Adrenal gland (tissue), 12 donors: Measurements from ENCODE around the gene CERS1. TPM values are rescaled to one million over a fixed set of nuclear protein-coding genes. Genes with fewer than 3 reads are reported as not detected.

Experiments
- DNase-seq, 7 donors: peaks; one replicate each; pipeline ENCODE4 v3.0.0-alpha.2; 2019 to 2020
- H3K27ac ChIP-seq, 5 donors: fragments of 200-600 bp; sonication (generic) in 4 of 5; 1 replicate in 3 of 5; 2 replicates in 2 of 5; pipeline versions ENCODE4 v1.5.1 to v1.8.0; 2016 to 2020; ENCODE audit warnings: mild to moderate bottlenecking in 1 of 5
- H3K27me3 ChIP-seq: fragments of 200-600 bp; 2 replicates; pipeline ENCODE4 v1.8.0; 2021
- H3K36me3 ChIP-seq, 2 donors: fragments of 200-600 bp; replicated peaks in 1 of 2; 1 replicate in 1 of 2; 2 replicates in 1 of 2; pipeline versions ENCODE4 v1.5.1 to v1.8.0; 2018 to 2022
- H3K4me1 ChIP-seq, 2 donors: fragments of 200-600 bp; replicated peaks in 1 of 2; 1 replicate in 1 of 2; 2 replicates in 1 of 2; pipeline versions ENCODE4 v1.5.1 to v1.8.0; 2018 to 2021
- H3K4me3 ChIP-seq, 4 donors: fragments of 200-600 bp; sonication (generic) in 3 of 4; one replicate each; pipeline ENCODE4 v1.5.1; 2016 to 2018
- H3K9me3 ChIP-seq, 3 donors: fragments of 200-600 bp; sonication (generic) in 1 of 3; replicated peaks in 1 of 3; 1 replicate in 2 of 3; 2 replicates in 1 of 3; pipeline versions ENCODE4 v1.5.1 to v1.8.0; 2016 to 2021
- CTCF ChIP-seq, 6 experiments: fragments of 450-650 bp in 4 of 6; fragments of 200-600 bp in 2 of 6; sonication (generic) in 1 of 6; IDR thresholded peaks; 1 replicate in 5 of 6; 2 replicates in 1 of 6; pipeline versions ENCODE4 v1.5.1 to v1.8.0; 2016 to 2021; ENCODE audit warnings: antibody characterized with exemption in 6 of 6, mild to moderate bottlenecking in 2 of 6, moderate library complexity in 1 of 6
- POLR2A ChIP-seq, 2 donors: fragments of 450-650 bp; IDR thresholded peaks; one replicate each; pipeline ENCODE4 v1.6.1; 2017; ENCODE audit warnings: antibody characterized with exemption in 2 of 2, mild to moderate bottlenecking in 2 of 2, moderate library complexity in 1 of 2
- WGBS, 4 donors: extraction: QIAGEN DNeasy Blood & Tissue Kit in 2 of 4; methylation state at CpG; one replicate each; pipeline versions ENCODE4 v1.1.5 to v1.1.7; 2013 to 2017; 5-methylcytosine and 5-hydroxymethylcytosine counted together
- intact Hi-C, 2 donors: fragments of 100-400 bp; cut with DNase I; formaldehyde crosslinking; loops; one replicate each; pipeline versions ENCODE4 v1.14.1 to v1.15.0; 2022 to 2023
- polyA plus RNA-seq, 3 donors: library from polyadenylated mRNA; stranded (reverse); fragments of 200-250 nt in 2 of 3; fragments of 350-450 nt in 1 of 3; fragmentation: Illumina TruSeq in 1 of 3; extraction: RNeasy Lipid Tissue Mini Kit (QIAGEN cat#74804) in 1 of 3; gene quantifications; one replicate each; pipeline ENCODE4 v1.2.3, GENCODE V29; 2013 to 2014
- total RNA-seq, 9 donors: library from RNA; depleted of rRNA in 4 of 9; stranded (reverse); fragments of >200 nt in 4 of 9; fragments of 120-200 nt in 1 of 9; fragmentation: NEBNext Ultra II Directional in 1 of 9; extraction: Animal tissue kit (Norgen Biotek cat#: 25700) in 1 of 9; gene quantifications; one replicate each; pipeline versions ENCODE4 v1.1.0 to v1.2.4, GENCODE V29; 2013 to 2023
- donor health status: healthy with polysubstance abuse.
- donor health status: Bipolar disorder and iron deficiency.
- donor health status: DM: yes; HTN: yes; CAD: no.
- donor health status: DM: no; HTN: no; CAD: no.
- donor health status: DM: no; HTN: no; CAD: no.
- donor health status: DM: yes; HTN: yes; CAD: no.

CERS1 gene
- total and polyA plus RNA-seq, 12 donors, result 0.29 to 4.3 (median 1.8) TPM; not detected in 3

- TF ChIP-seq POLR2A (IDR thresholded peaks at IDR 0.05), result no peak
- TF ChIP-seq CTCF (IDR thresholded peaks at IDR 0.05), result no peak
- Histone ChIP-seq H3K4me1 (peaks cover 0 to 4% of the 10 kb centered on the region in 2 donors), H3K9me3 (no peaks in the 10 kb centered on the region), H3K36me3 (peaks cover 0 to 95% of the 10 kb centered on the region in 2 donors), H3K27ac (no peak overlapping the region), H3K27me3 (no peaks in the 10 kb centered on the region), H3K4me3 (no peak overlapping the region)
- WGBS, 4 donors, result 73 to 89% (median 78%) methylated on average over 7 to 16 of the region's 16 CpGs
- intact Hi-C loops, result no loop called here
- no peak for DNase-seq
These were observed 32.1 kb downstream of the CERS1 start for GRCh38 chr19:18863843-18864362.

GRCh38 chr19:18862976-18863842 lies 32.7 kb downstream of the CERS1 start:
- peaks cover 0 to 4% of the 10 kb centered on the region in 2 donors for H3K4me1 ChIP-seq
- H3K9me3 ChIP-seq, result no peaks in the 10 kb centered on the region
- no peak for TF ChIP-seq POLR2A (IDR thresholded peaks at IDR 0.05)
- TF ChIP-seq CTCF (IDR thresholded peaks at IDR 0.05), result no peak
- H3K27me3 ChIP-seq, result no peaks in the 10 kb centered on the region
- no peak overlapping the region for H3K27ac ChIP-seq
- no peak overlapping the region for H3K4me3 ChIP-seq
- intact Hi-C loops, result no loop called here
- peaks cover 0 to 98% of the 10 kb centered on the region in 2 donors for H3K36me3 ChIP-seq
- WGBS, 4 donors, result 83 to 90% (median 87%) methylated on average over 12 to 33 of the region's 33 CpGs
- DNase-seq, result no peak

- peaks cover 0 to 4% of the 10 kb centered on the region in 2 donors for H3K4me1 ChIP-seq
- peaks cover 0 to 98% of the 10 kb centered on the region in 2 donors for H3K36me3 ChIP-seq
- no peak overlapping the region for H3K27ac ChIP-seq
- TF ChIP-seq CTCF (IDR thresholded peaks at IDR 0.05) (no peak), POLR2A (IDR thresholded peaks at IDR 0.05) (no peak)
- WGBS, 4 donors, result 87 to 91% (median 89%) methylated on average over 10 to 12 of the region's 12 CpGs
- H3K27me3 ChIP-seq, result no peaks in the 10 kb centered on the region
- H3K4me3 ChIP-seq, result no peak overlapping the region
- intact Hi-C loops, result no loop called here
- H3K9me3 ChIP-seq, result no peaks in the 10 kb centered on the region
- no peak for DNase-seq
These were observed 34.0 kb downstream of the CERS1 start for GRCh38 chr19:18861917-18862316.

- H3K4me1 ChIP-seq, result peaks cover 0 to 4% of the 10 kb centered on the region in 2 donors
- TF ChIP-seq CTCF (IDR thresholded peaks at IDR 0.05), result no peak
- TF ChIP-seq POLR2A (IDR thresholded peaks at IDR 0.05), result no peak
- no peak for DNase-seq
- WGBS, 4 donors, result 68 to 82% (median 79%) methylated on average over 8 to 9 of the region's 9 CpGs
- H3K27ac ChIP-seq, result no peak overlapping the region
- no peaks in the 10 kb centered on the region for H3K27me3 ChIP-seq
- intact Hi-C loops, result no loop called here
- peaks cover 0 to 100% of the 10 kb centered on the region in 2 donors for H3K36me3 ChIP-seq
- H3K9me3 ChIP-seq, result no peaks in the 10 kb centered on the region
- no peak overlapping the region for H3K4me3 ChIP-seq
These were observed 34.7 kb downstream of the CERS1 start for GRCh38 chr19:18861235-18861634.
